BE2C (cell line): ENCODE measurements around the gene FRG2.
"Not testable (repeated sequence)": the region's sequence is repeated elsewhere in the genome, so short reads cannot be mapped to it uniquely, and the experiment has no call there.

Source experiments
- DNase-seq: peaks from one replicate; pipeline ENCODE4 v3.0.0-alpha.2; 2020
- H3K27me3 ChIP-seq: fragments of 250-450 bp; sonication (Bioruptor Pico); 2 replicates; pipeline ENCODE4 v1.5.1; 2020; ENCODE audit warnings: mild to moderate bottlenecking
- H3K36me3 ChIP-seq: fragments of 250-450 bp; sonication (Bioruptor Pico); 2 replicates; pipeline ENCODE4 v1.5.1; 2020; ENCODE audit warnings: mild to moderate bottlenecking
- H3K4me1 ChIP-seq: fragments of 250-450 bp; sonication (Bioruptor Pico); 2 replicates; pipeline ENCODE4 v1.5.1; 2020
- H3K4me3 ChIP-seq: 2 replicates; pipeline ENCODE4 v1.5.1; 2011; ENCODE audit warnings: low read depth, low read length
- H3K9me3 ChIP-seq: fragments of 250-450 bp; sonication (Bioruptor Pico); 2 replicates; pipeline ENCODE4 v1.5.1; 2020
- CTCF ChIP-seq: IDR thresholded peaks from 2 replicates; pipeline ENCODE4 v1.5.1; 2012; ENCODE audit warnings: mild to moderate bottlenecking, low read depth, low read length

FRG2 gene

GRCh38 chr4:190016369-190017289, 10.4 kb downstream of the FRG2 start:
- Histone ChIP-seq H3K4me1 (no peaks in the 10 kb centered on the region), H3K36me3 (no peaks in the 10 kb centered on the region), H3K9me3 (no peaks in the 10 kb centered on the region), H3K4me3 (no peak overlapping the region), H3K27me3 (peaks cover 73% of the 10 kb centered on the region)
- no peak for TF ChIP-seq CTCF
- DNase-seq, result no peak

GRCh38 chr4:190015538-190016368, 11.3 kb downstream of the FRG2 start:
- Histone ChIP-seq H3K36me3 (no peaks in the 10 kb centered on the region), H3K27me3 (peaks cover 64% of the 10 kb centered on the region), H3K4me3 (peak overlapping the region; percentile 47), H3K4me1 (no peaks in the 10 kb centered on the region), H3K9me3 (no peaks in the 10 kb centered on the region)
- DNase-seq, result no peak
- TF ChIP-seq CTCF, result no peak

- H3K9me3 ChIP-seq, result no peaks in the 10 kb centered on the region
- H3K4me1 ChIP-seq, result no peaks in the 10 kb centered on the region
- TF ChIP-seq CTCF, result no peak
- peak overlapping the region; percentile 47 for H3K4me3 ChIP-seq
- peaks cover 56% of the 10 kb centered on the region for H3K27me3 ChIP-seq
- DNase-seq, result peak; percentile 63
- no peaks in the 10 kb centered on the region for H3K36me3 ChIP-seq
These were observed 12.1 kb downstream of the FRG2 start for GRCh38 chr4:190014771-190015537.

DNA sequence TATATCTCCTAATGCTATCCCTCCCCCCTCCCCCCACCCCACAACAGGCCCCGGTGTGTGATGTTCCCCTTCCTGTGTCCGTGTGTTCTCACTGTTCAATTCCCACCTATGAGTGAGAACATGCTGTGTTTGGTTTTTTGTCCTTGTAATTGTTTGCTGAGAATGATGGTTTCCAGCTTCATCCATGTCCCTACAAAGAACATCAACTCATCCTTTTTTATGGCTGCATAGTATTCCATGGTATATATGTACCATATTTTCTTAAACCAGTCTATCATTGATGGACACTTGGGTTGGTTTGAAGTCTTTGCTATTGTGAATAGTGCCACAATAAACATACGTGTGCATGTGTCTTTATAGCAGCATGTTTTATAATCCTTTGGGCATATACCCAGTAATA, 37.1 kb downstream of the FRG2 start:
- not testable (repeated sequence) for H3K9me3 ChIP-seq, DNase-seq, H3K36me3 ChIP-seq, H3K27me3 ChIP-seq, H3K4me1 ChIP-seq, H3K4me3 ChIP-seq

DNA sequence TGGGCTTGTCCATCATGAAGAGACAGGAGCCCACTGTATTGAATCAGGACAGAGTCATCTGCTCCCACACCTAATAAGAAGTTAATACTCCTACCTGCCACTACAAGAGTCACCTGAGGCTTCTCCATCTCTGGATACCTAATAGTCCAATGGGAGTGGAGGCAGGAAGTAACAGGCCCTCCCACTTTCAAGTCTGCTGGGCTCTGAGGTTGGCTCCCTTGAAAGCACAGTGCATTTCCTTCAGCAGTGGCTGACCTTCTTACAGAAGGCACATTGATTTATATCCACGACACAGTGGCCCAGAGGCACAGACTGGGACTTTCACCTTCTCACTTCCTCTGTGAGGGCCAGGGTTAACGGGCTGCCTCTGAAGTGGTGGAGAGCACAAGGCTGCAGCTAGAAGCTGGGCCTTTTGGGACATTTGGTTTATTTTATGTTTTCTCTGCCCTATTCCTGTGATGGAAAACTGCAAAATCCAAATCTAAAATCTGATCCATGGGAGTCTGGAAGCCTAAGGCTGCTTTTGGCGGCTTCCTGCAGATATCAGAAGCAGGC, 38.1 kb downstream of the FRG2 start:
- Histone ChIP-seq H3K4me3 (no peak overlapping the region), H3K36me3 (no peaks in the 10 kb centered on the region), H3K9me3 (no peaks in the 10 kb centered on the region), H3K27me3 (no peaks in the 10 kb centered on the region), H3K4me1 (no peaks in the 10 kb centered on the region)
- DNase-seq, result no peak
- TF ChIP-seq CTCF, result no peak

DNA sequence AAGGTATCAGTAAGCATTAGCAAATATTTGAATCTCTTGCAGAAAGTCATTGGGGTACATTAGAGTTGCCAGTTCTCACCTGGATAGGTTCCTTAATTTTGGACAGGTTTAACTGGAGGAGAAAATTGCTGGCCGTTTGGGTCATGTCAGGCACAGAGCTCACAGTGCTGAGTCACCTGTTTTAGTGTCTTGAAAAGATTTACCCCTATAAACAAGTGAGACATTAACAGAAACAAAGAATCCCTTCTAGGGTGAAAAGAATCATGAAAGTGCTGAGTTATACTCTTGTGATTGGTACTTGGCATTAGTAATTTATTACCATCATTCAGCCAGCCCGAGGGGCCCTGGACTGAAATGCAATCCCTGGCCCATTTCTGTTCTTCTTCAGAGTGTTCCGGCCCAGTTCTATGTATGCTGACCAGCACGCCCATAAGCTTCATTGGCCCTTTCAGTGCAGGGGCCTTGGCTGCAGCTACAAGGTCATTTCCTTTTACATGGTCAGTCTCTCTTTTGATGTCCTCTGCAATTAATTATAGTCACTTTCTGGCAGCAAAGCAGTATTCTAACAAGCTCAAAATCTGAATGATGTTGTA, 41.3 kb downstream of the FRG2 start:
- H3K36me3 ChIP-seq, H3K27me3 ChIP-seq, H3K9me3 ChIP-seq, H3K4me3 ChIP-seq, H3K4me1 ChIP-seq, DNase-seq: not testable (repeated sequence)

DNA sequence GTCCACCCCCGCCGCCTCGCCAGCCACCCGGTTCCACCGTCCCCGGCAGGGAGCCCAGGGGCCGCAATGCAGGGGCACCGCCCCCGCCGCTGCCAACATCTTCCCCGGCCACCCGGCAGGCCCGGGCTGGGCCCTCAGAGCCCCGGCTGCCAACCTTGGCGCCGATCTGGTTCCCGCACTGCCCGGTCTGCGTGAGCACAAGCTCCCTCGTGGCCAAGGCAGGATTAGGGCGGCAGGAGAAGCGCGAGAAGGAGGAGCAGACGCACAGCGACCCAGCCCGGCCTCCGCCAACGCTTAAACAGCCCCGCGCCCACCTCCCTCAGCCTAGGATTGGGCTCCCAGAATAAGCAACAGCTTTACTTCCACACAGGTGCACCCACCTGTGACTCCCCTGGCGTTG, 42.4 kb downstream of the FRG2 start:
- not testable (repeated sequence) for H3K4me3 ChIP-seq, H3K27me3 ChIP-seq, H3K4me1 ChIP-seq, DNase-seq, H3K36me3 ChIP-seq, H3K9me3 ChIP-seq

DNA sequence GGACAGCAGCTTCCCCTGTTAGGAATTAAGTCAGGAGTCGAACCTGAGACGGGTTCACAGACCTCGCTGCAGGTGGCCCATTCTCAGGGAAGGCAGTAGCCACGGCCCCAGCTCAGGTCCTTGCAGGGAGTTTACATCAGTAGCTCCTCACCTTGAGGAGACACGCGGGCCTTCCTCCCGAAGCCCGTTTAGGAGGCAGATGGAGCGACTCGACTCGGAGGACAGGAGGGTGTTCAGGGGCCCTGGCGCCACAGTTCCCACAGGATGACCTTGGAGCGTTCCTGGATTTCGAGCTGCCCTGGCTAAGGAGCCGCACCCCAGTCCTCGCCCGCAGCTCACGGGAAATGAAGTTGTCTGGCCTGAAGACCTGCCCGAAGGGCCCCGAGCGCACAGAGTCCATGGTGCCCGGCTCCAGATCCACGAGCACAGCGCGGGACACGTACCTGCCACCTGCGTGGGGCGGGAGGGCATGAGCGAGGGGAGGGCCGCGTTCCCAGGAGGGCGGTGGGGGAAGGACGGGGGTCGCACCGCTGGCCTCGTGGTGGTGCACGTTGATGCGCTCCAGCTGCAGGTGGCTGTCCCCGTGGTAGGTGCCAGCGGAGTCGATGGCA, 43.0 kb downstream of the FRG2 start:
- not testable (repeated sequence) for H3K4me3 ChIP-seq, H3K4me1 ChIP-seq, H3K27me3 ChIP-seq, H3K36me3 ChIP-seq, H3K9me3 ChIP-seq, DNase-seq
